Skeletal muscle satellite cell (primary cell): Measurements from ENCODE around the gene RABGAP1. TPM values are rescaled to one million over a fixed set of nuclear protein-coding genes. Genes with fewer than 3 reads are reported as not detected.
"Not testable (repeated sequence)": the region's sequence is repeated elsewhere in the genome, so short reads cannot be mapped to it uniquely, and the experiment has no call there.

Source experiments
- H3K27me3 ChIP-seq: 2 replicates; pipeline ENCODE4 v1.7.0; 2013; ENCODE audit warnings: low read length; ENCODE audit not compliant: control insufficient read depth, insufficient read depth
- H3K36me3 ChIP-seq: 2 replicates; pipeline ENCODE4 v1.7.0; 2013; ENCODE audit warnings: mild to moderate bottlenecking, control low read depth, low read length; ENCODE audit not compliant: insufficient read depth
- H3K4me1 ChIP-seq: 2 replicates; pipeline ENCODE4 v1.7.0; 2013; ENCODE audit warnings: low read length; ENCODE audit not compliant: control insufficient read depth, insufficient read depth
- H3K4me2 ChIP-seq: 2 replicates; pipeline ENCODE4 v1.7.0; 2013; ENCODE audit warnings: mild to moderate bottlenecking, low read length
- H3K4me3 ChIP-seq: 2 replicates; pipeline ENCODE4 v1.7.0; 2013; ENCODE audit warnings: low read length
- H3K9ac ChIP-seq: 2 replicates; pipeline ENCODE4 v1.7.0; 2013; ENCODE audit warnings: mild to moderate bottlenecking, low read depth, low read length, moderate library complexity
- H3K9me3 ChIP-seq: replicated peaks from 2 replicates; pipeline ENCODE4 v1.7.0; 2013; ENCODE audit warnings: mild to moderate bottlenecking, control low read depth, low read length
- total RNA-seq: library from RNA; depleted of rRNA; stranded (reverse); fragments of >200 nt; gene quantifications from 2 replicates; pipeline ENCODE4 v1.2.3, GENCODE V29; 2012; rRNA removed

Gene RABGAP1
- total RNA-seq, result 23.6 and 24.1 TPM in 2 replicates

- Histone ChIP-seq H3K36me3 (peaks cover 13% of the 10 kb centered on the region), H3K4me2 (peak within 1 kb of the TSS; percentile 90), H3K9ac (peak within 1 kb of the TSS; percentile 91), H3K9me3 (no peaks in the 10 kb centered on the region), H3K27me3 (no peaks in the 10 kb centered on the region), H3K4me3 (peak within 1 kb of the TSS; percentile 94), H3K4me1 (peaks cover 6% of the 10 kb centered on the region)
Measured at GRCh38 chr9:122940749-122941581, at the start of gene RABGAP1. TSS of gene RABGAP1 (plus strand) at chr9:122941020. CDS start at chr9:122957060, 16,040 bp downstream.

- Histone ChIP-seq H3K4me1 (peaks cover 16% of the 10 kb centered on the region), H3K36me3 (peaks cover 24% of the 10 kb centered on the region), H3K9ac (peak overlapping the region; percentile 5), H3K27me3 (no peaks in the 10 kb centered on the region), H3K9me3 (no peaks in the 10 kb centered on the region), H3K4me2 (peak overlapping the region; percentile 16), H3K4me3 (no peak overlapping the region)
Measured at GRCh38 chr9:122897969-122898368, 42.9 kb upstream of the RABGAP1 start.

- H3K27me3 ChIP-seq, result no peaks in the 10 kb centered on the region
- peak overlapping the region; percentile 71 for H3K4me2 ChIP-seq
- peak overlapping the region; percentile 1 for H3K4me3 ChIP-seq
- no peaks in the 10 kb centered on the region for H3K9me3 ChIP-seq
- peaks cover 21% of the 10 kb centered on the region for H3K4me1 ChIP-seq
- H3K36me3 ChIP-seq, result peaks cover 15% of the 10 kb centered on the region
- peak overlapping the region; percentile 62 for H3K9ac ChIP-seq
Measured at GRCh38 chr9:122900791-122901190, 40.0 kb upstream of the RABGAP1 start.

GRCh38 chr9:122904466-122904822 lies 36.4 kb upstream of the RABGAP1 start:
- H3K4me3 ChIP-seq, result peak overlapping the region; percentile 85
- H3K9ac ChIP-seq, result peak overlapping the region; percentile 97
- H3K4me1 ChIP-seq, result peaks cover 16% of the 10 kb centered on the region
- H3K36me3 ChIP-seq, result no peaks in the 10 kb centered on the region
- H3K27me3 ChIP-seq, result no peaks in the 10 kb centered on the region
- no peaks in the 10 kb centered on the region for H3K9me3 ChIP-seq
- peak overlapping the region; percentile 89 for H3K4me2 ChIP-seq

- H3K9ac ChIP-seq, result peak within 1 kb of the TSS; percentile 97
- H3K4me3 ChIP-seq, result peak within 1 kb of the TSS; percentile 85
- H3K4me2 ChIP-seq, result peak within 1 kb of the TSS; percentile 89
- H3K9me3 ChIP-seq, result no peaks in the 10 kb centered on the region
- H3K4me1 ChIP-seq, result peaks cover 16% of the 10 kb centered on the region
- no peaks in the 10 kb centered on the region for H3K27me3 ChIP-seq
- H3K36me3 ChIP-seq, result no peaks in the 10 kb centered on the region
Measured at GRCh38 chr9:122904823-122905710, 35.8 kb upstream of the RABGAP1 start, which contains the start of gene RC3H2. TSS of gene RC3H2 (minus strand) at chr9:122905359. CDS start at chr9:122897509, 7,850 bp downstream.

- not testable (repeated sequence) for H3K27me3 ChIP-seq, H3K36me3 ChIP-seq, H3K9ac ChIP-seq, H3K4me3 ChIP-seq, H3K4me2 ChIP-seq, H3K9me3 ChIP-seq
- H3K4me1 ChIP-seq, result peaks cover 13% of the 10 kb centered on the region
Measured at GRCh38 chr9:122906122-122906521, 34.7 kb upstream of the RABGAP1 start.

- Histone ChIP-seq H3K36me3 (peaks cover 17% of the 10 kb centered on the region), H3K4me2 (peak overlapping the region; percentile 80), H3K9me3 (no peaks in the 10 kb centered on the region)
Measured at GRCh38 chr9:122912671-122912963, 28.2 kb upstream of the RABGAP1 start.

GRCh38 chr9:122912964-122913673 lies 27.7 kb upstream of the RABGAP1 start, which contains the start of gene ZBTB6:
TSS of gene ZBTB6 (minus strand) at chr9:122913323. CDS start at chr9:122912072, 1,251 bp downstream.
- peak within 1 kb of the TSS; percentile 80 for H3K4me2 ChIP-seq
- H3K4me3 ChIP-seq, result peak within 1 kb of the TSS; percentile 92

More at GRCh38 chr9:122912671-122912963, 28.2 kb upstream of the RABGAP1 start:
- Histone ChIP-seq H3K27me3 (no peaks in the 10 kb centered on the region), H3K9ac (peak overlapping the region; percentile 90), H3K4me1 (peaks cover 9% of the 10 kb centered on the region), H3K4me3 (peak overlapping the region; percentile 92)

GRCh38 chr9:122918310-122918709 lies 22.5 kb upstream of the RABGAP1 start:
- no peaks in the 10 kb centered on the region for H3K4me1 ChIP-seq
- no peak overlapping the region for H3K4me2 ChIP-seq
- H3K36me3 ChIP-seq, result peaks cover 11% of the 10 kb centered on the region
- H3K4me3 ChIP-seq, result no peak overlapping the region
- H3K9ac ChIP-seq, result no peak overlapping the region
- H3K27me3 ChIP-seq, result no peaks in the 10 kb centered on the region
- no peaks in the 10 kb centered on the region for H3K9me3 ChIP-seq

More at GRCh38 chr9:122912964-122913673, 27.7 kb upstream of the RABGAP1 start, which contains the start of gene ZBTB6:
- Histone ChIP-seq H3K4me1 (peaks cover 9% of the 10 kb centered on the region), H3K36me3 (peaks cover 17% of the 10 kb centered on the region), H3K9me3 (no peaks in the 10 kb centered on the region), H3K27me3 (no peaks in the 10 kb centered on the region), H3K9ac (peak within 1 kb of the TSS; percentile 90)

- H3K27me3 ChIP-seq, result no peaks in the 10 kb centered on the region
- H3K4me2 ChIP-seq, result no peak overlapping the region
- H3K9me3 ChIP-seq, result no peaks in the 10 kb centered on the region
- H3K36me3 ChIP-seq, result peaks cover 11% of the 10 kb centered on the region
- no peak overlapping the region for H3K4me3 ChIP-seq
- H3K9ac ChIP-seq, result no peak overlapping the region
- H3K4me1 ChIP-seq, result no peaks in the 10 kb centered on the region
Measured at GRCh38 chr9:122922713-122923112, 18.1 kb upstream of the RABGAP1 start.

GRCh38 chr9:122923947-122924346 lies 16.9 kb upstream of the RABGAP1 start:
- Histone ChIP-seq H3K9me3 (no peaks in the 10 kb centered on the region), H3K9ac (no peak overlapping the region), H3K4me2 (no peak overlapping the region), H3K4me1 (no peaks in the 10 kb centered on the region), H3K27me3 (no peaks in the 10 kb centered on the region), H3K4me3 (no peak overlapping the region), H3K36me3 (peaks cover 4% of the 10 kb centered on the region)
